IMR-90 (cell line): ENCODE measurements around the gene PEX14. TPM values are rescaled to one million over a fixed set of nuclear protein-coding genes. Genes with fewer than 3 reads are reported as not detected.

ENCODE experiments used
- ATAC-seq: fragments of 200-7000 bp; cut with Tn5 transposase; 2 replicates; pipeline ENCODE4 v1.9.1; 2020; ENCODE audit warnings: low read depth, mild to moderate bottlenecking, moderate library complexity
- BruUV-seq: library from RNA; stranded (reverse); fragments of 400-500 nt; replicated peaks from 2 replicates; lab custom pipeline; 2021; lab: Mats Ljungman, UMichigan
- CTCF ChIA-PET: fragments of 300-600 bp; formaldehyde crosslinking; extraction: SDS; loops from one replicate; lab custom pipeline; 2021; ENCODE audit warnings: antibody characterized with exemption; lab: Yijun Ruan, JAX
- POLR2A ChIA-PET: fragments of 300-600 bp; sonication (Branson Sonifier 250); formaldehyde crosslinking; loops from one replicate; lab custom pipeline; 2022; ENCODE audit warnings: antibody characterized with exemption; ENCODE audit not compliant: unreplicated experiment; lab: Charles Lee
- DNase-seq: peaks from one replicate; pipeline ENCODE4 v3.0.0; 2013
- H2AFZ ChIP-seq: replicated peaks from 2 replicates; pipeline ENCODE3; 2013; ENCODE audit warnings: low read length, mild to moderate bottlenecking; ENCODE audit not compliant: poor library complexity
- H2AK5ac ChIP-seq: 2 replicates; pipeline ENCODE4 v1.6.1; 2013; ENCODE audit warnings: low read depth, low read length, inconsistent platforms
- H2AK9ac ChIP-seq: replicated peaks from 2 replicates; pipeline ENCODE3; 2013; ENCODE audit warnings: mild to moderate bottlenecking, low read depth, low read length, moderate library complexity; ENCODE audit not compliant: poor library complexity
- H2BK120ac ChIP-seq: 2 replicates; pipeline ENCODE4 v1.6.1; 2013; ENCODE audit warnings: low read depth, low read length, inconsistent platforms
- H2BK15ac ChIP-seq: 3 replicates; pipeline ENCODE4 v1.6.1; 2013; ENCODE audit warnings: low read depth, low read length, inconsistent platforms
- H2BK20ac ChIP-seq: 2 replicates; pipeline ENCODE4 v1.6.1; 2013; ENCODE audit warnings: low read depth, mild to moderate bottlenecking, inconsistent platforms, low read length, moderate library complexity
- H2BK5ac ChIP-seq: 2 replicates; pipeline ENCODE4 v1.6.1; 2013; ENCODE audit warnings: mild to moderate bottlenecking, low read depth, low read length, inconsistent platforms; ENCODE audit not compliant: poor library complexity, severe bottlenecking
- H3K14ac ChIP-seq: replicated peaks from 2 replicates; pipeline ENCODE4 v1.6.1; 2013; ENCODE audit warnings: low read depth, low read length, inconsistent platforms
- H3K18ac ChIP-seq: 2 replicates; pipeline ENCODE4 v1.6.1; 2013; ENCODE audit warnings: low read depth, low read length, control low read depth
- H3K23ac ChIP-seq: 2 replicates; pipeline ENCODE4 v1.6.1; 2013; ENCODE audit warnings: low read depth, low read length, inconsistent platforms
- H3K27ac ChIP-seq: 2 replicates; pipeline ENCODE4 v1.5.1; 2013; ENCODE audit warnings: mild to moderate bottlenecking, control low read depth, low read length; ENCODE audit not compliant: insufficient read depth
- H3K27me3 ChIP-seq: 2 replicates; pipeline ENCODE4 v1.6.1; 2013; ENCODE audit warnings: low read length; ENCODE audit not compliant: control insufficient read depth, insufficient read depth
- H3K36me3 ChIP-seq: 2 replicates; pipeline ENCODE4 v1.6.1; 2013; ENCODE audit warnings: low read length, mixed read lengths; ENCODE audit not compliant: control insufficient read depth, insufficient read depth
- H3K4ac ChIP-seq: 2 replicates; pipeline ENCODE4 v1.6.1; 2013; ENCODE audit warnings: low read depth, low read length, inconsistent platforms
- H3K4me1 ChIP-seq: 2 replicates; pipeline ENCODE4 v1.6.1; 2013; ENCODE audit warnings: low read length, mixed read lengths; ENCODE audit not compliant: control insufficient read depth, insufficient read depth
- H3K4me2 ChIP-seq: 2 replicates; pipeline ENCODE4 v1.6.1; 2013; ENCODE audit warnings: low read depth, mild to moderate bottlenecking, control low read depth, low read length, moderate library complexity
- H3K4me3 ChIP-seq: 2 replicates; pipeline ENCODE4 v1.5.1; 2013; ENCODE audit warnings: low read depth, mild to moderate bottlenecking, control low read depth, low read length, moderate library complexity; ENCODE audit not compliant: insufficient read depth
- H3K56ac ChIP-seq: 2 replicates; pipeline ENCODE4 v1.6.1; 2013; ENCODE audit warnings: low read length, inconsistent platforms; ENCODE audit not compliant: insufficient read depth; ENCODE audit errors: extremely low read depth
- H3K79me1 ChIP-seq, 2 experiments: 2 replicates each; pipeline ENCODE4 v1.6.1; 2013; ENCODE audit warnings: low read length in 2 of 2, inconsistent platforms in 1 of 2, low read depth in 1 of 2
- H3K9ac ChIP-seq: 2 replicates; pipeline ENCODE4 v1.6.1; 2013; ENCODE audit warnings: low read depth, low read length, control low read depth
- H3K9me1 ChIP-seq: 2 replicates; pipeline ENCODE4 v1.6.1; 2013; ENCODE audit warnings: low read length, inconsistent platforms; ENCODE audit not compliant: insufficient read depth
- H3K9me3 ChIP-seq: 2 replicates; pipeline ENCODE4 v1.6.1; 2013; ENCODE audit warnings: low read length; ENCODE audit not compliant: control insufficient read depth, insufficient read depth
- H4K20me1 ChIP-seq: 2 replicates; pipeline ENCODE4 v1.6.1; 2013; ENCODE audit warnings: low read length, inconsistent platforms; ENCODE audit not compliant: insufficient read depth
- H4K5ac ChIP-seq: 2 replicates; pipeline ENCODE4 v1.6.1; 2013; ENCODE audit warnings: mild to moderate bottlenecking, low read depth, low read length, control low read depth
- H4K8ac ChIP-seq, 2 experiments: 2 replicates each; pipeline ENCODE4 v1.6.1; 2013; ENCODE audit warnings: low read depth in 2 of 2, low read length in 2 of 2, control low read depth in 1 of 2, inconsistent platforms in 1 of 2
- H4K91ac ChIP-seq: 2 replicates; pipeline ENCODE4 v1.6.1; 2013; ENCODE audit warnings: low read depth, low read length, inconsistent platforms; ENCODE audit not compliant: insufficient read depth
- BHLHE40 ChIP-seq: fragments of 150-350 bp; IDR thresholded peaks from 2 replicates; pipeline ENCODE4 v1.6.1; 2016; ENCODE audit warnings: mild to moderate bottlenecking, low read depth, low read length
- CEBPB ChIP-seq: IDR thresholded peaks from 2 replicates; pipeline ENCODE4 v1.6.1; 2012; ENCODE audit warnings: low read depth, low read length, improper control_type of control experiment
- CHD1 ChIP-seq: IDR thresholded peaks from 2 replicates; pipeline ENCODE4 v1.6.1; 2012; ENCODE audit warnings: low read depth, low read length, improper control_type of control experiment
- CTCF ChIP-seq: conservative IDR thresholded peaks from 2 replicates; pipeline ENCODE4 v1.5.1; 2012; ENCODE audit warnings: mild to moderate bottlenecking, low read depth, low read length, improper control_type of control experiment
- ELK1 ChIP-seq: fragments of 150-350 bp; IDR thresholded peaks from 2 replicates; pipeline ENCODE4 v1.6.1; 2016; ENCODE audit warnings: low read depth, mild to moderate bottlenecking, low read length, moderate library complexity, borderline replicate concordance
- FOS ChIP-seq: fragments of 150-350 bp; IDR thresholded peaks from 2 replicates; pipeline ENCODE4 v1.6.1; 2016; ENCODE audit warnings: low read depth, low read length
- MAFK ChIP-seq: IDR thresholded peaks from 2 replicates; pipeline ENCODE4 v1.6.1; 2012; ENCODE audit warnings: low read depth, low read length, improper control_type of control experiment
- MAZ ChIP-seq: IDR thresholded peaks from 2 replicates; pipeline ENCODE4 v1.6.1; 2012; ENCODE audit warnings: low read depth, mild to moderate bottlenecking, low read length, improper control_type of control experiment, moderate library complexity, borderline replicate concordance
- MXI1 ChIP-seq: IDR thresholded peaks from 2 replicates; pipeline ENCODE4 v1.6.1; 2012; ENCODE audit warnings: low read depth, mild to moderate bottlenecking, low read length, moderate library complexity, borderline replicate concordance
- NFE2L2 ChIP-seq: fragments of 150-350 bp; IDR thresholded peaks from 2 replicates; pipeline ENCODE4 v1.6.1; 2016; ENCODE audit warnings: low read depth, mild to moderate bottlenecking, low read length
- POLR2A ChIP-seq: IDR thresholded peaks from 2 replicates; pipeline ENCODE4 v1.6.1; 2012; ENCODE audit warnings: mild to moderate bottlenecking, low read depth, low read length
- RAD21 ChIP-seq: IDR thresholded peaks from 2 replicates; pipeline ENCODE4 v1.6.1; 2012; ENCODE audit warnings: low read length, improper control_type of control experiment
- RCOR1 ChIP-seq: IDR thresholded peaks from 2 replicates; pipeline ENCODE4 v1.6.1; 2012; ENCODE audit warnings: mild to moderate bottlenecking, low read length, improper control_type of control experiment; ENCODE audit not compliant: insufficient replicate concordance
- RFX5 ChIP-seq: IDR thresholded peaks from 2 replicates; pipeline ENCODE4 v1.8.0; 2012; ENCODE audit warnings: low read depth, mild to moderate bottlenecking, low read length, moderate library complexity
- whole genome bisulfite sequencing, 2 experiments: methylation state at CpG; one replicate each; pipeline versions ENCODE4 v1.1.5 to v1.1.7; 2013; ENCODE audit warnings: missing lambda C conversion rate in 2 of 2; ENCODE audit not compliant: insufficient read length in 1 of 2; ENCODE audit errors: extremely low coverage in 2 of 2; 5-methylcytosine and 5-hydroxymethylcytosine counted together
- dilution Hi-C: fragments of 300-500 bp; cut with HindIII; formaldehyde crosslinking; loops from one replicate; pipeline ENCODE4 v1.14.3; 2018; ENCODE audit warnings: low sequenced_read_pairs; ENCODE audit not compliant: unreplicated experiment
- in situ Hi-C: fragments of 300-500 bp; cut with MboI; formaldehyde crosslinking; loops from 3 replicates; pipeline ENCODE4 v1.14.3; 2019; ENCODE audit warnings: low sequenced_read_pairs, inconsistent platforms, mixed read lengths
- intact Hi-C: fragments of 100-400 bp; cut with micrococcal nuclease; formaldehyde crosslinking; loops from 2 replicates; pipeline ENCODE4 v1.10.0; 2022
- polyA plus RNA-seq, 3 experiments: library from polyadenylated mRNA; depleted of rRNA; stranded (reverse); fragments of >200 nt; gene quantifications; 2 replicates each; pipeline ENCODE4 v1.2.3, GENCODE V29; 2012; ENCODE audit warnings: low replicate concordance in 1 of 3
- total RNA-seq: library from RNA; depleted of rRNA; stranded (reverse); fragments of >200 nt; gene quantifications from 2 replicates; pipeline ENCODE4 v1.2.3, GENCODE V29; 2012

PEX14 gene
- total and polyA plus RNA-seq, 2 of the 4 experiments (the other 2 are of a cell fraction): 9.5 to 22.5 TPM

GRCh38 chr1:10530281-10530740 lies 55.6 kb downstream of the PEX14 start:
- peak overlapping the region; percentile 83 for H2BK120ac ChIP-seq
- no peaks in the 10 kb centered on the region for H3K9me3 ChIP-seq
- no peaks in the 10 kb centered on the region for H3K36me3 ChIP-seq
- peak overlapping the region; percentile 72 for H2AFZ ChIP-seq
- H2AK5ac ChIP-seq: 0 out of 2 replicates have a peak overlapping the region, but pooled peaks have one; percentile 37
- H3K56ac ChIP-seq: peak overlapping the region; percentile 74; the same call in 1 of the 2 replicates
- H2BK5ac ChIP-seq: peak overlapping the region; percentile 59
- peak overlapping the region; percentile 55; the same call in 1 of the 2 replicates for H3K23ac ChIP-seq
- CTCF ChIA-PET: interaction anchor here (0.7 to 1.3 kb wide), 4 partner anchors 9 to 337 kb away, joined by 3 to 5 read pairs (median 4); no protein-coding TSS in a partner anchor
- H3K9me1 ChIP-seq: peaks cover 7% of the 10 kb centered on the region; the same call in 1 of the 2 replicates
- peak; percentile 79 for DNase-seq
- H2AK9ac ChIP-seq: peak overlapping the region; percentile 89
- peak overlapping the region; percentile 80 for H3K4me2 ChIP-seq
- no TSS peak for BruUV-seq
- H3K9ac ChIP-seq: peak overlapping the region; percentile 5; the same call in 1 of the 2 replicates
- no peak overlapping the region for H3K18ac ChIP-seq
- no peak overlapping the region; the same call in 2 of the 3 replicates for H2BK15ac ChIP-seq
- ATAC-seq: peak; percentile 83
- in situ Hi-C loops: no loop called here
- peaks cover 20% of the 10 kb centered on the region for H3K4me1 ChIP-seq
- H3K27ac ChIP-seq: peak overlapping the region; percentile 36
- no peak overlapping the region; the same call in 1 of the 2 replicates for H3K14ac ChIP-seq
- H4K20me1 ChIP-seq: peaks cover 15% of the 10 kb centered on the region; the same call in 1 of the 2 replicates
- 26% methylated on average over 3 of the region's 20 CpGs; no CpG with 5 or more reads in 1 of the 2 experiments for WGBS, 2 experiments
- H4K91ac ChIP-seq: peak overlapping the region; percentile 54
- peak overlapping the region; percentile 28 to 61; a peak in 3 of 4 replicates for H4K8ac ChIP-seq
- H3K4ac ChIP-seq: peak overlapping the region; percentile 72
- peaks cover 37 to 54% of the 10 kb centered on the region in 2 experiments for H3K79me1 ChIP-seq
- dilution Hi-C loops: no loop called here
- peak overlapping the region; percentile 26; the same call in 1 of the 2 replicates for H3K4me3 ChIP-seq
- H3K27me3 ChIP-seq: no peaks in the 10 kb centered on the region
- intact Hi-C loops: loop anchor here (1.0 to 10.0 kb wide), 4 partner anchors 68 to 337 kb away; partner anchors contain the start of gene CASZ1
- 0 out of 2 replicates have a peak overlapping the region, but pooled peaks have one; percentile 29 for H2BK20ac ChIP-seq
- H4K5ac ChIP-seq: no peak overlapping the region
- POLR2A ChIA-PET: no interaction called here
- TF ChIP-seq CHD1 (no peak; the same call in 1 of the 2 replicates), CEBPB (no peak), RCOR1 (no peak), RAD21 (peak; percentile 95), MAZ (peak; percentile 55; the same call in 1 of the 2 replicates), RFX5 (no peak), MXI1 (no peak), BHLHE40 (no peak; the same call in 1 of the 2 replicates), POLR2A (peak; percentile 56; the same call in 1 of the 2 replicates), ELK1 (no peak), NFE2L2 (no peak), CTCF (peak; percentile 94), MAFK (no peak), FOS (no peak)
